GM19468 (cell line): Measurements from ENCODE around the gene HSPBP1.
"Not testable (repeated sequence)": the region's sequence is repeated elsewhere in the genome, so short reads cannot be mapped to it uniquely, and the experiment has no call there.

Experiments used
- ATAC-seq: cut with Tn5 transposase; IDR thresholded peaks from one replicate; pipeline ENCODE4 v1.9.1; 2021; ENCODE audit warnings: mild to moderate bottlenecking, moderate library complexity, moderate number of reproducible peaks; ENCODE audit not compliant: unreplicated experiment; ENCODE audit errors: extremely low read depth

HSPBP1 gene

GRCh38 chr19:55225415-55225958 lies 54.4 kb downstream of the HSPBP1 start:
- ATAC-seq, result no peak

- not testable (repeated sequence) for ATAC-seq
Observed at GRCh38 chr19:55224679-55225414, 55.1 kb downstream of the HSPBP1 start.

- no peak for ATAC-seq
Observed at GRCh38 chr19:55224038-55224665, 55.8 kb downstream of the HSPBP1 start.

GRCh38 chr19:55223291-55224037 lies 56.4 kb downstream of the HSPBP1 start:
- no peak for ATAC-seq

GRCh38 chr19:55220525-55220924 lies 59.4 kb downstream of the HSPBP1 start:
- ATAC-seq, result no peak

- no peak for ATAC-seq
Observed at GRCh38 chr19:55216461-55217198, 63.3 kb downstream of the HSPBP1 start.

- no peak for ATAC-seq
Observed at GRCh38 chr19:55213547-55213946, 66.4 kb downstream of the HSPBP1 start.

GRCh38 chr19:55212447-55212846 lies 67.5 kb downstream of the HSPBP1 start:
- ATAC-seq, result no peak
